Measurements from ENCODE around the gene TBC1D1. TPM values are rescaled to one million over a fixed set of nuclear protein-coding genes. Genes with fewer than 3 reads are reported as not detected.
A peak's percentile ranks its signal among the peaks of the same experiment; 100 is the strongest.

The TBC1D1 gene
- total RNA-seq, 4 donors from 2014 or later: 206 to 258 (median 221) TPM

DNA sequence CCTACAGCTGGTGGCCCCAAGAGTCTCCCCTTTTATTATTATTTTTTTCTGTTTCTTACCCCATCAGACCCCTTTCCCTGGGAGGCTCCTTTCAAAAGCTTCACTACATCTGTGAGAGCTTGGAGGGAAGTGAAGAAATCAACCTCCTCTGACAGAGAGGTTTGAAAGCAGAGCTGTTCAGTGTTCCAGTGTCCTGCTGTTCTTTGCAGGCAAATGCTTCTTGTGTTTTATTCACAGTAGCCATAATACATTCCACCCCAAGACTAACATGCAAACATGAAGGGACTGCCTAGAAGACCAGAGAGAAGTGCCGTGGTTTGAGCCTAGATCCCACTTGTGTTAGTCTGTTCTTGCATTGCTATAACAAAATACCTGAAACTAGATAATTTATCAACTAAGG lies 261.4 kb downstream of the TBC1D1 start:
- H3K27ac ChIP-seq (replicated peaks in 1 of 4): no peak overlapping the region
- no peaks in the 10 kb centered on the region for H3K36me3 ChIP-seq
- H3K9me3 ChIP-seq: no peaks in the 10 kb centered on the region
- no peaks in the 10 kb centered on the region for H3K27me3 ChIP-seq
- peaks cover 24 to 34% (median 32%) of the 10 kb centered on the region in 4 donors for H3K4me1 ChIP-seq
- intact Hi-C loops (cut with DNase I): no loop called here
- TF ChIP-seq, protein P1, sequence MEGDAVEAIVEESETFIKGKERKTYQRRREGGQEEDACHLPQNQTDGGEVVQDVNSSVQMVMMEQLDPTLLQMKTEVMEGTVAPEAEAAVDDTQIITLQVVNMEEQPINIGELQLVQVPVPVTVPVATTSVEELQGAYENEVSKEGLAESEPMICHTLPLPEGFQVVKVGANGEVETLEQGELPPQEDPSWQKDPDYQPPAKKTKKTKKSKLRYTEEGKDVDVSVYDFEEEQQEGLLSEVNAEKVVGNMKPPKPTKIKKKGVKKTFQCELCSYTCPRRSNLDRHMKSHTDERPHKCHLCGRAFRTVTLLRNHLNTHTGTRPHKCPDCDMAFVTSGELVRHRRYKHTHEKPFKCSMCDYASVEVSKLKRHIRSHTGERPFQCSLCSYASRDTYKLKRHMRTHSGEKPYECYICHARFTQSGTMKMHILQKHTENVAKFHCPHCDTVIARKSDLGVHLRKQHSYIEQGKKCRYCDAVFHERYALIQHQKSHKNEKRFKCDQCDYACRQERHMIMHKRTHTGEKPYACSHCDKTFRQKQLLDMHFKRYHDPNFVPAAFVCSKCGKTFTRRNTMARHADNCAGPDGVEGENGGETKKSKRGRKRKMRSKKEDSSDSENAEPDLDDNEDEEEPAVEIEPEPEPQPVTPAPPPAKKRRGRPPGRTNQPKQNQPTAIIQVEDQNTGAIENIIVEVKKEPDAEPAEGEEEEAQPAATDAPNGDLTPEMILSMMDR (IDR thresholded peaks at IDR 0.05): no peak
- TF ChIP-seq EP300 (IDR thresholded peaks at IDR 0.05) (no peak), POLR2A (IDR thresholded peaks at IDR 0.05; ENCODE audit: low read depth) (no peak), POLR2AphosphoS5 (IDR thresholded peaks at IDR 0.05) (no peak)
- DNase-seq (ENCODE audit: extremely low spot score): no peak
- H3K4me3 ChIP-seq: no peak overlapping the region
- WGBS: 79% methylated on average over 1 of the region's 1 CpG

- no peak for DNase-seq (ENCODE audit: extremely low spot score)
- peaks cover 24 to 34% (median 32%) of the 10 kb centered on the region in 4 donors for H3K4me1 ChIP-seq
- TF ChIP-seq POLR2AphosphoS5 (IDR thresholded peaks at IDR 0.05): no peak
- no peak for TF ChIP-seq POLR2A (IDR thresholded peaks at IDR 0.05; ENCODE audit: low read depth)
- no peak for TF ChIP-seq EP300 (IDR thresholded peaks at IDR 0.05)
- TF ChIP-seq, protein P1 (IDR thresholded peaks at IDR 0.05): no peak
- H3K27me3 ChIP-seq: no peaks in the 10 kb centered on the region
- intact Hi-C loops (cut with DNase I): no loop called here
- H3K4me3 ChIP-seq: no peak overlapping the region
- no peaks in the 10 kb centered on the region for H3K36me3 ChIP-seq
- WGBS: 91% methylated on average over 7 of the region's 7 CpGs
- H3K9me3 ChIP-seq: no peaks in the 10 kb centered on the region
- H3K27ac ChIP-seq (replicated peaks in 1 of 4): no peak overlapping the region
These were observed 262.0 kb downstream of the TBC1D1 start for GRCh38 chr4:38152721-38153386.

DNA sequence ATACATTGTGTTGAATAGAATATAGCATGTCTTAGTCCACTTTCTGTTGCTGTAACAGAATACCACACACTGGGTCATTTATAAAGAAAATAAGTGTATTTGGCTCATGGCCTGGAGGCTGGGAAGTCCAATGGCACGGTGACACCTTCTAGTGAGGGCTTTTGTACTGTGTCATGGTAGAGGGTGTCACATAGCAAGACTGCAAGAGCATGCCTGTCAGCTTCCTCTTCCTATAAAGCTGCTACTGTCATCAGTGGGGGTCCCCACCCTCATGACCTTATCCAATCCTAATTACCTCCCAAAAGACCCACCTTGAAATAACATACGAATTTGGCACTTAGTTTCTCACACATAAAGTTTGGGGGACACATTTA lies 262.5 kb downstream of the TBC1D1 start:
- no peaks in the 10 kb centered on the region for H3K9me3 ChIP-seq
- TF ChIP-seq POLR2AphosphoS5 (IDR thresholded peaks at IDR 0.05) (no peak), POLR2A (IDR thresholded peaks at IDR 0.05; ENCODE audit: low read depth) (no peak), EP300 (IDR thresholded peaks at IDR 0.05) (no peak)
- TF ChIP-seq, protein P1 (IDR thresholded peaks at IDR 0.05): no peak
- intact Hi-C loops (cut with DNase I): no loop called here
- H3K36me3 ChIP-seq: no peaks in the 10 kb centered on the region
- DNase-seq (ENCODE audit: extremely low spot score): no peak
- WGBS: 70% methylated on average over 2 of the region's 2 CpGs
- no peaks in the 10 kb centered on the region for H3K27me3 ChIP-seq
- no peak overlapping the region for H3K4me3 ChIP-seq
- H3K27ac ChIP-seq (replicated peaks in 1 of 4): no peak overlapping the region
- peaks cover 24 to 34% (median 32%) of the 10 kb centered on the region in 4 donors for H3K4me1 ChIP-seq

GRCh38 chr4:38154252-38154651 lies 263.4 kb downstream of the TBC1D1 start:
- Histone ChIP-seq H3K36me3 (no peaks in the 10 kb centered on the region), H3K4me3 (no peak overlapping the region), H3K9me3 (no peaks in the 10 kb centered on the region), H3K27ac (replicated peaks in 1 of 4) (peak overlapping the region in 3 of 4 donors; percentile 9 to 47 (median 40)), H3K4me1 (peaks cover 24 to 34% (median 32%) of the 10 kb centered on the region in 4 donors), H3K27me3 (no peaks in the 10 kb centered on the region)
- intact Hi-C loops (cut with DNase I): no loop called here
- WGBS: 78% methylated on average over 3 of the region's 5 CpGs
- no peak for DNase-seq (ENCODE audit: extremely low spot score)
- TF ChIP-seq, protein P1 (IDR thresholded peaks at IDR 0.05): no peak
- TF ChIP-seq EP300 (IDR thresholded peaks at IDR 0.05) (no peak), POLR2A (IDR thresholded peaks at IDR 0.05; ENCODE audit: low read depth) (no peak), POLR2AphosphoS5 (IDR thresholded peaks at IDR 0.05) (no peak)

All from esophagus muscularis mucosa (tissue), 4 donors.